HG03097 (cell line): Measurements from ENCODE around the gene RAB6D.
"Not testable (repeated sequence)": the region's sequence is repeated elsewhere in the genome, so short reads cannot be mapped to it uniquely, and the experiment has no call there.

Experiments used
- ATAC-seq: cut with Tn5 transposase; IDR thresholded peaks from one replicate; pipeline ENCODE4 v1.9.1; 2021; ENCODE audit not compliant: unreplicated experiment, low FRiP score

Gene RAB6D

GRCh38 chr2:131363703-131364186 lies at the start of gene RAB6D:
TSS of gene RAB6D (minus strand) at chr2:131364168. CDS start at chr2:131363720, 448 bp downstream.
- not testable (repeated sequence) for ATAC-seq

GRCh38 chr2:131413148-131413747 lies 49.3 kb upstream of the RAB6D start:
- ATAC-seq = no peak

DNA sequence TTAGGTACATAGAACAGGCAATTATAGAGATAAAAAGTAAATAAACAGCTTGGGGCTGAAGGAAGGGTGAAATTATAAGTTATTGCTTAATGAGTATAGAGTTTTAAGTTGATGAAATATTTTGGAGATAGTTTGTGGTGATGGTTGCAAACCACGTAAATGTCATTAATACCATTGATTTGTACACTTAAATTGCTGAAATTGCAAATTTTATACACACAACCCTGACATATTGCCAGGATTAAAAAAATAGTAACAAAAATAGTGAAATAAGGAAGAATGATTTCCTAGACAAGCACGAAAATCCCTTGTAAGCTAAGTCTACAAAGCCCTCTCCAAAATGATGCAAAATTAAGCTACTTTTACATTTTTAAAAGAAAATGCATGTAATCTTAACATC lies 46.2 kb upstream of the RAB6D start:
- no peak for ATAC-seq

- ATAC-seq = no peak
These were observed 44.8 kb upstream of the RAB6D start for GRCh38 chr2:131408778-131409177.

DNA sequence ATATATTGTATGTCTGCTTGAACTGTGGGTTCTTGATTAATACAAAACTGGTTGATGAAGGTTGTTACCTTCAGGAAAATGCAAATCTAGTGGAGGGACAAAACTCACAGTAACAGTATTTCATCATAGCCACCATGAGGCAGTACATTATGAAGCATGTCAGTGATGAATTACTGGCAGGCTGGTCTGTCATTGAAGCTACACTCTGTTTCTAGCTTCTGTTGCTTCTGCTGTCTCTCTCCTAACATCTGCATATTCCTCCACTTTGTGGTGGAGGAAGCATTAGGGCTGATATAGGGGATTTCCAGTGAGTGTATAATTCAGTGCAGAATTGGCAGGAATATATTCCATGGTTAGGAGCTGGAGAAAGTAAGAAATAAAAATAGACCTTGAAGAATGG lies 44.2 kb upstream of the RAB6D start:
- ATAC-seq = no peak

GRCh38 chr2:131404753-131405152 lies 40.8 kb upstream of the RAB6D start:
- ATAC-seq = no peak

- no peak for ATAC-seq
These were observed 38.5 kb upstream of the RAB6D start for GRCh38 chr2:131402320-131403039.

DNA sequence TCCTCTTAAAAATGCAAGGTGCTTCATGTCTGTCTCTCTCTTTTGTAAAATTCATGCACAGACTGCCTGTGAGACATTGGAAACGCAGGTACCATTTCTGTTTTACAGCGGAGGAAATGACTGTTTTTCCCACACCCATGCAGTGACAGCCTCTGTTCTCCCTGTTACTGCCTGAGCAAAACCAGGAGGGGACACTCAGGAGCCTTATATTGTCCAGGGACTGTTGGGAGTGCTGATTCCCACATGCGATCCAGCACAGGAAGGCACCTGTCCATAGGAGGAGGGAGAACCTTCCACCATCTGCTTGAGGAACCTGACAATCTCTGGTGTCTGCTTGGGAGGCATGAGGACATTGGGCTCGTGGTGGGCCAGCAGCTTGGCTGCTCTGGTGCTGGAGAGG lies 36.9 kb upstream of the RAB6D start:
- ATAC-seq = no peak

DNA sequence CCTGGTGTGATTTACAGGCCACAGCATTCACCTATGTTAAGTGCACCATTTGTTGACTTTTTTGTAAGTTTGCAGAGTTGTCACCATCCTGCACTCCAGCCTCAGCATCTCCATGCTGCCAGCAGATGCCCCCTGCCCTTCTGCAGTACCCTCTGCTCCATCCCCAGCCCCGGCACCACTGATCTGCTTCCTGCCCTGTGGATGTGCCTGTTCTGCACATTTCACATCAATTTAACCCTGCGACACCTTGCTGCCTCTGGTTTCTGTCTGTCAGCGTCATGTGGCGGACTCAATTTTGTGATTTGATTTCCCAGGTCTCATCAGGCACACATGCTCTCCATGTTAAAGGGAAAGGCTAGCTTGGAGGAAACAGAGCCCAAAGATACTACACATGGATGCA lies 36.5 kb upstream of the RAB6D start:
- not testable (repeated sequence) for ATAC-seq

DNA sequence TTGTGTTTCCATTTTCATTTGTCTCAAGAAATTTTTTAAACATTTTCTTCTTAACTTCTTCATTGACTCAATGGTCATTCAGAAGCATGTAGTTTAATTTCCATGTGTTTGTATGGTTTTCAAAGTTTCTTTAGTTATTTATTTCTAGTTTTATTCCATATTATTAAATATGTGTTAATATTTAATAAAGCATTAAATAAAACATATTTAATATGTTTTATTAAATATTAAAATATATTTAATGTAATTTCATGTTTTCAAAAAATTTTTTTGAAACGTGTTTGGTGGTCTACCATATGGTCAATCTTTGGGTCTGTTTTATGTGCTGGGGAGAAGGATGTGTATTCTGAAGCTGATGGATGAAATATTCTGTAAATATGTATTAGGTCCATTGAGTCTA lies 32.2 kb upstream of the RAB6D start:
- not testable (repeated sequence) for ATAC-seq

GRCh38 chr2:131395024-131395645 lies 31.2 kb upstream of the RAB6D start:
- not testable (repeated sequence) for ATAC-seq

GRCh38 chr2:131394147-131394931 lies 30.4 kb upstream of the RAB6D start:
- no peak for ATAC-seq

DNA sequence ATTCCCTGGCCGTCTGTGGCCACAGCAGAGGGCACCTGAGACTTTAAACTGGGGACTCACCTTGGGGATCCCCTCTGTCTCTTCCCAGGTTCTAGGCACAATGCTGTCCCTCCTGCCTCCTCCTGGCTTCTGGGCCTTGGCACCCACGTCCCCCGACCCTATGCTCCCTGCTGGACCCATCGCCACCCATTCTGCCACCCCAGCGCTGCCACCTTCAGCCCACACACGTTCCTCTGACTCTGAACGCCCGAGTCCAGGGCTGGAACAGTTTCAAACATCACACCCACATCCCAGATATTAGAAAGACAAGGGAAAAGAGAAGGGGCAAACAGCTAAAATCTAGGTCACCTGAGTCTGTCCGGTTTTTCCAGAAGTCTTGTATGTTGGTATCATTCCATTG lies 28.0 kb upstream of the RAB6D start:
- not testable (repeated sequence) for ATAC-seq

- ATAC-seq = not testable (repeated sequence)
These were observed 27.5 kb upstream of the RAB6D start for GRCh38 chr2:131391471-131391870.

DNA sequence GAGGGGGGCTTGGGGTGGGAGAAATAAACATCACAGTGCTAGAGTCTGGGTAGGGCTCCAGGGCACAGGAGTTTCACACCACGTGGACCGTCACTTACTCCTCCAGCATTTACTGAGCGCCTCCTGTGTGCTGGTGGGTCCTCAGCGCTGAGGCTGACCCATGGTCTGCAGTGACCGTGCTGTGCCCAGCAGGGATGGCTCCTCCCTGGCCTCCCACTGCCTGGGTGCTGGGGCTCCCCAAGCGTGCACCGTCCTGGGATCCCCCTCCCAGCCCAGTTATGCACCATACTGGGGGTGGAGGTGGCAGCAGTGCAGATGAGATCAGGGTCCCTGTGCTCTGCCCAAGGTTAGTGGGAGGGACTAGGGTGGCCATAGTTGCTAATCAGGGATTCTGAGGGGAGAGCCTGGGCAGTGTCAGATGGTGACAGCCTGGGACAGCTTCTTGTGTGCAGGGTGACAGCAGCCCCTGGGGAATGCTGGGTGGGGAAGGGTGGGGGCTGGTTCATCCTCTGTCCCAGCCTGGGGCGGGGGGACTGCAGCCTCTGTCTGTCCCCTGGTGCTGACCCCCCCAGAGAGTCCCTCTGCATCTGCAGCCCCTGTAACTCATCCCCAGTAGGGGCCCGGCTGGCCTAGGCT lies 26.6 kb upstream of the RAB6D start:
- not testable (repeated sequence) for ATAC-seq

GRCh38 chr2:131389657-131390056 lies 25.7 kb upstream of the RAB6D start:
- no peak for ATAC-seq

DNA sequence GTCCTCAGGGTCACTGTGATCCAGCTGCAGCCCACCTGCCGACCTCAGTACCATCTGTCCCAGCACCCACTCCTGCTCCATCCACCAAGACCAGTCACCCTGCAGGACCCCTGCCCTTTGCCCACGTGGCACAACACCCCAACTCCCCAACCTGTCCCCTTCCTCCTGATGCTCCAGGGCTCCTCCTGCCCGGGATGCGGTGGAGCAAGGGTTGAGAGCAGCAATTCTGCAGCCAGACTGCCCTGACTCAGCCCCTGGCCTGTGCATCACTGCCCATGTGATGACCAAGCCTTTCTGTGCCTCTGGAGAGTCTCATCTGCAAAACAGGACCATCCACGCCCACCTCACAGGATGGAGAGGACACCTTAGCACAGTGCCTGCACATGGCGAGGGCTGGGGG lies 24.9 kb upstream of the RAB6D start:
- ATAC-seq = not testable (repeated sequence)

DNA sequence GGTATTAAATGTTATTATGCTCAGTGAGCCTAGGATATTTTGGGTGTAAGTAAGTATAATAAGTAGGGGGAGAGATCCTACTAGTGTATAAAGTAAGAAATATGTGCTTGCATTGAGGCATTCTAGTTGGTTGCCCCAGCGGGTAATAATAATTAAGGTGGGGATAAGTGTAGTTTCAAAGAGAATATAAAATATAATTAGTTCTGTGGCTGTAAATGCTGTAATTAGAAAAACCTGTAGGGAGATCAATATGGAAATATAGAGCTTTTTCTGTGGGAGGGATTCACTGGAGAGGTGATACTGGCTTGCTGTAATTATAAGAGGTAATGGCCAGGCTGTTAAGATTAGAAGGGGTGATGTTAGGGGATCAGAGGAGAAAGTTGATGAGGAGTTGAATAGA lies 9.1 kb upstream of the RAB6D start:
- ATAC-seq = not testable (repeated sequence)

DNA sequence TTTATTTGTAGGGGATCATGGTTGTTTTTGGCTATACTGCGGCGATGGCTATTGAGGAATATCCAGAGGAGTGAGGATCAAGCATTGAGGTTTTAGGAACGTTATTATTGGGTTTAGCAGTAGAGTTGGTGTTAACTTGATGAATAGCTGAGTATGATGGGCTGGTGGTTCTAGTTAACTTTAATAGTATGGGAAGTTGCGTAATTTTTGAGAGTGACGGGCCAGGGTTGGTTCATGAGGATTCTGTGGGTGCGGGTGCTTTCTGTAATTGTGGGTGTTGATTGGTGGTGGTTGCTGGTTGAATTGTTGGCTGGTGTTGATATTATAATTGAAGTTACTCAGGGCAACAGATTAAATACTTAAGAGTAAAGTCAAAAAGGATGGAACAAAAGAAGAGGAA lies 6.0 kb upstream of the RAB6D start:
- ATAC-seq = no peak

DNA sequence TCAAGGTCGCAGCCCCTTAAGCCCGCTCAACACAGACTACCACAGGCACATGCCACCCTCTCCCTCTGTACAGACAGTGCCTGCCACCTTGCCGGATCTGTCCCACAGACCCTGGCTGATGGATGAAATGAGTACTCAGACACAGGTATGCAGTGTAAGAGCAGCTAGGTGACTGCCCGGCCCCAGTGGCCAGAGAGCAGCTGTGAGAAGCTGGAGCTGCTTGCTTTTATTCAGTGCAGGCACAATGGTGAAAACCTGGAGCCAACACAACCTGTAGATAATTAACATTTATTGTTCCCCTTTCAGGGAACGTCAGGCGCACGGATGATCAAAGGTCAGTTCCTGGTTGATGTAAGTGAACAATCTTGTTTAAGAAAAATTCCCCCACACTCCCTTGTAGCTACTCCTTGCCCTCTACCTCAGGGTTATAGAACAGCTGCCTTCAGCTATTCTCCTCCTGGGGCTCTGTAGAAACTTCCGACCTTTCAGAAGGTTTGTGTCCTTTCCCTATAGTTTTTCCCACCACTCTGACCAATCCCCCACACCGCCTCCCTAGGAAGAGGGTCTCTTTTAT lies 4.6 kb upstream of the RAB6D start:
- ATAC-seq = not testable (repeated sequence)
